ENCODE measurements around the gene ATOX1.

- TF ChIP-seq CTCF (conservative IDR thresholded peaks at IDR 0.05) (no peak), ZFX (IDR thresholded peaks at IDR 0.05) (no peak)
Measured at GRCh38 chr5:151718153-151718552, 40.3 kb downstream of the ATOX1 start.
